OCI-LY7 (cell line): ENCODE results near the gene EVC. TPM values are rescaled to one million over a fixed set of nuclear protein-coding genes. Genes with fewer than 3 reads are reported as not detected.

Source experiments
- BruUV-seq: library from RNA; stranded (reverse); fragments of 400-500 nt; replicated peaks from 2 replicates; lab custom pipeline; 2021; lab: Mats Ljungman, UMichigan
- CTCF ChIA-PET: fragments of 300-600 bp; sonication (Branson Sonifier 250); formaldehyde crosslinking; loops from one replicate; lab custom pipeline; 2022; ENCODE audit warnings: antibody characterized with exemption; ENCODE audit not compliant: unreplicated experiment; lab: Charles Lee
- POLR2A ChIA-PET: fragments of 300-600 bp; sonication (Branson Sonifier 250); formaldehyde crosslinking; loops from one replicate; lab custom pipeline; 2022; ENCODE audit warnings: antibody characterized with exemption; lab: Charles Lee
- DNase-seq: peaks from one replicate; pipeline ENCODE4 v3.0.0-alpha.2; 2015; ENCODE audit warnings: low spot score
- H2AFZ ChIP-seq: fragments of 200-600 bp; sonication (generic), shearing (Covaris generic); 2 replicates; pipeline ENCODE4 v1.6.1; 2014; ENCODE audit warnings: mild to moderate bottlenecking, antibody characterized with exemption, low read length, moderate library complexity
- H3K27ac ChIP-seq: fragments of 200-600 bp; sonication (generic); 2 replicates; pipeline ENCODE4 v1.5.1; 2014; ENCODE audit warnings: mixed run types, low read depth, mild to moderate bottlenecking, moderate library complexity, low read length, inconsistent platforms; ENCODE audit not compliant: poor library complexity, severe bottlenecking
- H3K36me3 ChIP-seq: fragments of 200-600 bp; sonication (generic); 2 replicates; pipeline ENCODE4 v1.6.1; 2014; ENCODE audit warnings: mild to moderate bottlenecking, antibody characterized with exemption, low read length, moderate library complexity, mixed read lengths; ENCODE audit not compliant: insufficient read depth
- H3K4me1 ChIP-seq: fragments of 200-600 bp; sonication (generic); 2 replicates; pipeline ENCODE4 v1.5.1; 2014; ENCODE audit warnings: mild to moderate bottlenecking, low read length; ENCODE audit not compliant: insufficient read depth, poor library complexity, severe bottlenecking
- H3K4me2 ChIP-seq: fragments of 200-600 bp; sonication (generic); 2 replicates; pipeline ENCODE4 v1.6.1; 2014; ENCODE audit warnings: mild to moderate bottlenecking, low read length
- H3K4me3 ChIP-seq: fragments of 200-600 bp; sonication (generic); 2 replicates; pipeline ENCODE4 v1.5.1; 2014; ENCODE audit warnings: mild to moderate bottlenecking, low read depth, low read length; ENCODE audit not compliant: poor library complexity, severe bottlenecking
- H3K79me2 ChIP-seq: fragments of 200-600 bp; sonication (generic); 2 replicates; pipeline ENCODE4 v1.6.1; 2016; ENCODE audit warnings: low read depth, mild to moderate bottlenecking, low read length, moderate library complexity, mixed read lengths; ENCODE audit not compliant: insufficient read depth
- H3K9me2 ChIP-seq: fragments of 200-600 bp; sonication (generic); 2 replicates; pipeline ENCODE4 v1.6.1; 2016; ENCODE audit warnings: mild to moderate bottlenecking, low read length, mixed read lengths; ENCODE audit not compliant: insufficient read depth
- H3K9me3 ChIP-seq: fragments of 200-600 bp; sonication (generic); 2 replicates; pipeline ENCODE4 v1.6.1; 2014; ENCODE audit warnings: mild to moderate bottlenecking, mixed run types, low read length, mixed read lengths
- H4K20me1 ChIP-seq: fragments of 200-600 bp; sonication (generic); 2 replicates; pipeline ENCODE4 v1.6.1; 2014; ENCODE audit warnings: mild to moderate bottlenecking, antibody characterized with exemption, low read length, moderate library complexity, mixed read lengths; ENCODE audit not compliant: insufficient read depth
- CTCF ChIP-seq: fragments of 200-600 bp; sonication (generic); conservative IDR thresholded peaks from 2 replicates; pipeline ENCODE4 v1.5.1; 2014; ENCODE audit warnings: mild to moderate bottlenecking, antibody characterized with exemption, low read length, moderate library complexity, mixed read lengths
- EZH2phosphoT487 ChIP-seq: fragments of 200-600 bp; sonication (generic); IDR thresholded peaks from 2 replicates; pipeline ENCODE4 v1.6.1; 2018; ENCODE audit warnings: low read depth, borderline replicate concordance, mild to moderate bottlenecking, mixed run types, antibody characterized with exemption, low read length, moderate library complexity, mixed read lengths
- intact Hi-C: fragments of 100-400 bp; cut with micrococcal nuclease; formaldehyde crosslinking; loops from one replicate; pipeline ENCODE4 v1.10.0; 2022; ENCODE audit not compliant: unreplicated experiment
- total RNA-seq, 2 experiments: library from RNA; depleted of rRNA in 1 of 2; stranded (reverse); fragments of >200 nt in 1 of 2; shearing (Covaris generic) in 1 of 2; gene quantifications; 2 replicates each; pipeline ENCODE4 v1.2.3, GENCODE V29; 2014 to 2022

Gene EVC
- total RNA-seq, 2 experiments from 2014 or later: not detected

GRCh38 chr4:5719350-5720055 is 8.5 kb downstream of the EVC start:
- BruUV-seq: no TSS peak
- DNase-seq: no peak
- Histone ChIP-seq H3K36me3 (no peaks in the 10 kb centered on the region), H3K4me2 (no peak overlapping the region), H3K27ac (no peak overlapping the region), H3K4me3 (no peak overlapping the region), H3K9me2 (no peaks in the 10 kb centered on the region), H3K79me2 (no peaks in the 10 kb centered on the region), H3K4me1 (no peaks in the 10 kb centered on the region), H4K20me1 (no peaks in the 10 kb centered on the region), H3K9me3 (no peaks in the 10 kb centered on the region), H2AFZ (no peak overlapping the region)
- intact Hi-C loops: no loop called here
- ChIA-PET POLR2A (no interaction called here), CTCF (no interaction called here)
- TF ChIP-seq EZH2phosphoT487: no peak
- no peak for TF ChIP-seq CTCF

GRCh38 chr4:5720157-5720850 is 9.3 kb downstream of the EVC start:
- intact Hi-C loops: no loop called here
- Histone ChIP-seq H3K4me1 (no peaks in the 10 kb centered on the region), H3K9me3 (no peaks in the 10 kb centered on the region), H3K27ac (no peak overlapping the region), H3K4me3 (no peak overlapping the region), H4K20me1 (no peaks in the 10 kb centered on the region), H2AFZ (no peak overlapping the region), H3K9me2 (no peaks in the 10 kb centered on the region), H3K79me2 (no peaks in the 10 kb centered on the region), H3K36me3 (no peaks in the 10 kb centered on the region), H3K4me2 (no peak overlapping the region)
- CTCF ChIA-PET: no interaction called here
- DNase-seq: no peak
- POLR2A ChIA-PET: no interaction called here
- no TSS peak for BruUV-seq
- TF ChIP-seq CTCF (no peak), EZH2phosphoT487 (no peak)

GRCh38 chr4:5720980-5721379 is 10.0 kb downstream of the EVC start:
- POLR2A ChIA-PET: no interaction called here
- no peaks in the 10 kb centered on the region for H3K4me1 ChIP-seq
- no peak overlapping the region for H3K27ac ChIP-seq
- no peaks in the 10 kb centered on the region for H3K36me3 ChIP-seq
- no peak for DNase-seq
- intact Hi-C loops: no loop called here
- no TSS peak for BruUV-seq
- no peaks in the 10 kb centered on the region for H4K20me1 ChIP-seq
- no peak overlapping the region for H2AFZ ChIP-seq
- no peaks in the 10 kb centered on the region for H3K9me3 ChIP-seq
- no peak overlapping the region for H3K4me3 ChIP-seq
- no peaks in the 10 kb centered on the region for H3K79me2 ChIP-seq
- CTCF ChIA-PET: no interaction called here
- no peak overlapping the region for H3K4me2 ChIP-seq
- TF ChIP-seq EZH2phosphoT487 (no peak), CTCF (no peak)
- H3K9me2 ChIP-seq: no peaks in the 10 kb centered on the region
